NCI-H2029 treated with DMSO at 0.1 percent for 48 hours (cell line): ENCODE results near the gene KRTAP23-1.
A peak's percentile ranks its signal among the peaks of the same experiment; 100 is the strongest.

ENCODE experiments used
- DNase-seq: peaks from one replicate; lab custom pipeline; 2025; lab: John Stamatoyannopoulos, UW

Gene KRTAP23-1

DNA sequence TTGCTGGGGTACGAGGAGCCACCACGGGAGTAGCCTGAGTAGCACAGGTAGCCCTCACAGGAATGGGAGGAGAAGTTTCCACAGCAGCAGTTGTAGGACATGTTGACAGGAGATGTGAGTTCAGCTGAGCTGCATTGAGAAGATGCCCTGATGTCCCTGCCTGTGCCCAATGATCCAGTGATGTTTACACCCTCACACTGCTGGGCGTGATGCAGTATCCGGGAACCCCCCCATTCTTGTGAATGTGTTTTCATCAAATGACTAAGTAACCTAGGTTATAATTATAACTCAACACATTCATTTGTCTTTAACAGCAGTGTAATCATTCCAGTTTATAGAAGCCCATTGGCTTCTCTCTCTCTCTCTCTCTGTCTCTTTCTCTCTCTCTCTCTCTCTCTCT lies at the start of gene KRTAP23-1:
Gene KRTAP23-1 (minus strand): TSS at position 101 of the 400 bp plus-strand sequence. CDS start 0 bp downstream, at position 101.
- no peak for DNase-seq

- DNase-seq: no peak
These were observed 47.3 kb upstream of the KRTAP23-1 start, which contains the start of gene KRTAP13-1 for GRCh38 chr21:30395731-30396130. Gene KRTAP13-1, plus strand, starts transcription at chr21:30396031. Its CDS starts 56 bp downstream, at chr21:30396087.

DNA sequence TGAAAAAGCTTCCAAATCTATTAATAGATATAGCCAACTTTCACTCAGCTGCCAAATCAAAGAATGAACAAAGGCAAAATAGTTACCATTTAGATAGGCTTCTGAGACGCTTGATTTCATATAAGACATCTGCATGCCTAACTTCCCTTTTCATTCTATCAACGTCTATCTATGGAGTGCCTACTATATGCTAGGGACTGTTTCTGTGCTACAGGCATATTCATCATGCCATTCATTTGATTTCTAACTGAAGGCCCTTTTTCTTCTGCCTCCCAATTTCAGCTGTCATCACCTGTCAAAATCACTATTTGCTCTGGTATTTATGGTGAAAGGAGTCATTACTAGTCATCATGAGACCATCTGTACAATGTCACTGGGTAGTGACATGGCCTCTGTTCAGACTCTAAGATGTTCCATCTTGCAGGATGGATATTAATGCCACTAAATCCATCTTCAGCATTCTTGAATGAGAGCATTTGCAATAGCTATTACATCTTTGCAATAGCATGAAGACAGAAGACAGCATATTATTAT lies 43.2 kb upstream of the KRTAP23-1 start:
- no peak for DNase-seq

GRCh38 chr21:30382201-30382600 lies 33.8 kb upstream of the KRTAP23-1 start:
- no peak for DNase-seq

DNA sequence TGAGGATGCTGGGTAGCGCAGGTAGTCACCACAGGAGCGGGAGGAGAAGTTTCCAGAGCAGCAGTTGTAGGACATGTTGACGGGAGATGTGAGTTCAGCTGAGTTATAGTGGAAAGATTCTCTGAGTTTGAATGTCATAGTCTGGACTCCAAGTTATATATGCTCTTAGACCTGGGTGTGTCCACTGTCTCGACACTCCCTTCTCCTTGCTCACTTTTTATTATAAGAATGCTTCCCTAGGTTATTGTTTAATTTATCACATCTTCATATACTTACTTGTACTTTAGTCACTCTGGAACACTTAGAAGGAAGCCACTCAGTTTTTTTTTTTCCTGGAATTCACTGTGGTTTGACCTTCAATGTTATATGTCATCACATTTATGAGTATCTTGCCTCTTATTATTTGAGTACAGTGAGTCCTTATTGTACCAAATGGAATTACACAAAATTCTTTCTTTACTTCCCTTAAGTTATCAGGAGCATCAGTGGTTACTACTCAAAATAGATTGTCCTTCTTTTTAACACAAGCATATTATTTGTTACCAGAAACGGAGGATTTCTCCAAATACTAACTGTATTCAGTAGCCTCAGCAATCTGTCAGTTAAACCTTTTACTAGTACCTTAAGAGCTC lies 23.8 kb upstream of the KRTAP23-1 start, which contains the start of gene KRTAP13-2:
Gene KRTAP13-2 (minus strand): TSS at position 133 of the 632 bp plus-strand sequence. CDS start 58 bp downstream, at position 75.
- DNase-seq: no peak

GRCh38 chr21:30355906-30356305 lies 7.5 kb upstream of the KRTAP23-1 start:
- no peak for DNase-seq

GRCh38 chr21:30354308-30355005 lies 6.1 kb upstream of the KRTAP23-1 start:
- no peak for DNase-seq

DNA sequence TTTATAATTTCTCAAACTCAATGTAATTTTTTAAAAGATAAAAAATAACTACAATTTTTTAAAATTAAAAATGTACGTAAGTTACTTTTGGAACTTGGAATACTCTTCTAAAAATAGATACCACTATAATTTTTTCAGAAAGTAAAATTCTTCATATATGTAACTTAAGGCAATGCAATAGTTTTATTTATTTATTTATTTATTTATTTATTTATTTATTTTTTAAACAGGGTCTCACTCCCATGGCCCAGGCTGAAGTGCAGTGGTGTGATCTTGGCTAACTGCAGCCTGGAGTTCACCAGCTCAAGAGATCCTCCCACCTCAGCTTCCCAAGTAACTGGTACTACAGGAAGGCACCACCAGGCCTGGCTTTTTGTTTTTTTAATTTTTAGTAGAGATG lies 3.1 kb upstream of the KRTAP23-1 start:
- DNase-seq: no peak

GRCh38 chr21:30349572-30349971 lies 1.2 kb upstream of the KRTAP23-1 start:
- DNase-seq: no peak

DNA sequence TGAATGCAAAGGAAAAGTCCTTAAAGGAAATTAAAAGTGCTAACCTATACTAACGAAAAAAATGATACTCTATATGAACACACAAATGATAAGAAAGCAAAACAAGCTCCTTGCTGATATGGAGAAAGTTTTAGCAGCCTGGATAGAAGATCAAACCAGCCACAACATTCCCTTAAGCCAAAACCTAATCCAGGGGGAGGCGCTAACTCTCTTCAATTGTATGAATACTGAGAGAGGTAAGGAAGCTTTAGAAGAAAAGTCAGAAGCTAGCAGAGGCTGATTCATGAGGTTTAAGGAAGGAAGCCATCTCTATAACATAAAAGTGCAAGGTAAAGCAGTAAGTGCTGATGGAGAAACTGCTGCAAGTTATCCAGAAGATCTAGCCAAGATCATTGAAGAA lies 3.4 kb downstream of the KRTAP23-1 start:
- DNase-seq: no peak

GRCh38 chr21:30340714-30341573 lies 7.5 kb downstream of the KRTAP23-1 start:
- peak; percentile 1 for DNase-seq

DNA sequence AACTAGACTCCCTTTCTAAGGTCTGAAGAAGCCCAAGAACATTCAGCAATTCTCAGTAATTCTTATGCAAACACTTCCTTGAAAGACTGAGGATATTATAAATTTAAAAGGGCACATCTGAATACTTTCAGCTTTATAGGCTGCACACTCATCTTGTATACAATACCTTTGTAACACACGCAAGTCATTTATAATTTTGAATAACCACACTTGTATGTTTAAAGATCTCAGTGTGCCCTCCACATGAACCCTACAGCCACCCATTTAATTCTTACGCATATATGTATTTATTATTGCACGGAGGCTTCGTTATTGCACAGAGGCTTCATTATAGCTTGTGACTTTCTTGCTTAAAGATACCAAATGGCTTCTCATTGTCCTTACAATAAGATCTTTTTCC lies 9.7 kb downstream of the KRTAP23-1 start:
- no peak for DNase-seq

- DNase-seq: no peak
These were observed 10.6 kb downstream of the KRTAP23-1 start for GRCh38 chr21:30337772-30338171.

DNA sequence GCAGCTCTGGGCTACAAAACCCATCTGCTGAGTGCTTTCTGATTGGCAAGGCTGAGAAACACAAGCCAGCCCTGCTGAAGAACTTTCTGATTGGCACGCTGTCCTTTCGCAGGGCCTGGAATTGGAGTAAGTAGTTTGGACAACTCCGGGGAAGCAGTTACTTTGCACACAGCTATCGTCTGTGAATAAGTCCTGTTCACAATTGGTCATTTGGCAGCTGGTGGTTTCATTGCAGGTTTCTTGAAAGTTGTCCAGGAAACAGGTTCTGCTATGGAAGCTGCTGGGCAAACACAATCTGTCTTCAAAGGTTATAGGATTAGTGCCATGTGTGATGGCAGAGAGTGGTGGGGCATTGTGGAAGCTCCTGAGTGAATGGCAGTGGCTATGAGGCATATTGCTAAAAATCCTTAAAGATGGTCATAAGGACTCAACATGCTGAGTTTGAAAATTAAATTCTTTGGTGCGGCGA lies 11.1 kb downstream of the KRTAP23-1 start, which contains the start of gene KRTAP27-1:
Gene KRTAP27-1 (minus strand): TSS at position 419 of the 469 bp plus-strand sequence. CDS start 26 bp downstream, at position 393.
- DNase-seq: no peak

- no peak for DNase-seq
These were observed 11.8 kb downstream of the KRTAP23-1 start for GRCh38 chr21:30336596-30336995.

GRCh38 chr21:30333736-30334135 lies 14.7 kb downstream of the KRTAP23-1 start:
- no peak for DNase-seq

- no peak for DNase-seq
These were observed 15.7 kb downstream of the KRTAP23-1 start for GRCh38 chr21:30332681-30333080.

GRCh38 chr21:30329203-30329875 lies 19.1 kb downstream of the KRTAP23-1 start:
- no peak for DNase-seq

GRCh38 chr21:30326390-30326789 lies 22.0 kb downstream of the KRTAP23-1 start:
- DNase-seq: no peak

DNA sequence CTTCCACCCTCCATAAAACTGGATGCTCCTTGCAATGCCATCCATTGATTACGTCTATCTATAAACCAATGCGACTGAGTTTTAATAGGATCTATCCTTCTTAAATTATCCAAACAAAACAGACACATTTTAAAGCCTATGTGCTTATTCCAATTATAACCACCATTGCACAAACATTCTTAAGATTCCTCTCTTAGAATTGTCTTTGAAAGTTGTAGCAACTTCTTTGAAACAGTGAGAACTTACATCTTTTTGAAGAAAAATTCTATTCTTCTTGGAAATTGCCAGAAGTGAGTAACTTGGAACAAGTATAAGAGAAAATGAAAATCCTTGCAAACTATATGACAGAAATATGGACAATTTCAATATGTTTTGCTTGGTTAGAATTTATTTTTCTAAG lies 28.2 kb downstream of the KRTAP23-1 start, which contains the start of gene KRTAP26-1:
Gene KRTAP26-1 (minus strand): TSS at position 101 of the 400 bp plus-strand sequence. CDS start 280 bp downstream, outside the sequence.
- no peak for DNase-seq

GRCh38 chr21:30315701-30316100 lies 32.7 kb downstream of the KRTAP23-1 start:
- no peak for DNase-seq
